Epidermal melanocyte (primary cell): ENCODE data around the gene NMNAT3.
"Not testable (repeated sequence)": the region's sequence is repeated elsewhere in the genome, so short reads cannot be mapped to it uniquely, and the experiment has no call there.

Source experiments
- DNase-seq: peaks from one replicate; pipeline ENCODE4 v3.0.0; 2011; ENCODE audit warnings: low spot score; ENCODE audit not compliant: insufficient read length

The NMNAT3 gene

GRCh38 chr3:139585820-139586219 is 92.0 kb downstream of the NMNAT3 start:
- no peak for DNase-seq

- not testable (repeated sequence) for DNase-seq
These were observed 94.1 kb downstream of the NMNAT3 start for GRCh38 chr3:139583651-139584050.

DNA sequence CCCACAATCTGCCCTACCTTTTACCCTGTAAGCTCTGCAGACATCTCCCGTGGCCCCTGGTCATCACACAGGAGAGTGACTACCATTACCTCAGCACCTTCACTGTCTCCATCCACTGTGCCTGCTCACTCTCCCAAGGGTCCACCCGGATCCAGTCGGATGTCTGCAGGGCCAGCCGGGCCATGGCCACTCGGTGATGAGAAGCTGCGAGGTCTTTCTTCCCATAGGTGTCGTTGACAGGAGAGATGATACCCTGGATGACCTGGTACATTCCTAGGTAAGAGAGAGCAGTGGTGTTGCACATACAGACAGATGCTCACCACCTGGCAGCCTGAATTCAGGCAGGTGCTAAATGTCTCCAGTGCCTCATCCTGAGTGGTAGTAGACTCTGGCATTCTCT is 99.0 kb downstream of the NMNAT3 start:
- no peak for DNase-seq

- no peak for DNase-seq
These were observed 99.9 kb downstream of the NMNAT3 start for GRCh38 chr3:139577909-139578308.

GRCh38 chr3:139577346-139577745 is 100.4 kb downstream of the NMNAT3 start:
- DNase-seq = no peak

DNA sequence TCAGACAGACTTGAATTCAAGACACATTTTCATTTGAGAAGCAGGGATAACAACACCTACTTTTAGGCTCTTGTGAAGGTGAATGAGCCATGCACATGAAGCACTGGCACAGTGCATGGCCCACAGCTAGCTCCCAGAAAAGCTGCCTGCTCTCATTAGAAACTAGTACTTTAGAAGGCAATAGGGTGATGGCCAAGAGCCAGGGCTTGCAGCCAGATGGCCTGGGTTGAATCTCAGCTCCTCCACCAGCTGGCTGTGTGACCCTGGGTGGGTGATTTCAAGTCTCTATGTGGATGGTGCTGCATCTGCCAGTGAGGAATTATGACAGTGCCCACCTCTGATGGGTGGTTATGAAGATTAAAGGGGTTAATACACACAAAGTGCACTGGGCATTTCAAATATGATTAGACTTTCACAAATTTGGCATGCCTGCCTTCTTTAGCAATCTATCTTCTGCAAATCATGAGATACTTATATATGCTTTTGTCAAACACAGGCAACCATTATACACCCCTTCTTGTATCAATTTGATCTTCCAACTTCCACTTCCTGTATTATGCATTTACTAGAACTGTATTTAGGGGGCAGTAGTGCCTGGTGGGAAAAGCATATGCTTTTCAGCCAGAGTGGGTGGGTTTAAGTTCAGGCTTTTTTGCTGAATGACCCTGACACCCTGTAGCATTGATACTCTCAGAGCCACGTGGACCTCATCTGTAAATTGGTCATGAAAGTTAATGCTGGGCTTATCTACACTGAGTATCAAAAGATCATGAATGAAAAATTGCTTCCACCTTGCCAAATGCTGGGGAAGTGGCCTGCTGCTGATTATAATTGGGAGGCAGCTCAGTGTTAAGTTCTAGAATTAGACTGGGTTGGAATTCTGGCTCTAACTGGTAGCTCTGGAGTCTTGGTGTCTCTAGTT is 103.5 kb downstream of the NMNAT3 start:
- DNase-seq = no peak

DNA sequence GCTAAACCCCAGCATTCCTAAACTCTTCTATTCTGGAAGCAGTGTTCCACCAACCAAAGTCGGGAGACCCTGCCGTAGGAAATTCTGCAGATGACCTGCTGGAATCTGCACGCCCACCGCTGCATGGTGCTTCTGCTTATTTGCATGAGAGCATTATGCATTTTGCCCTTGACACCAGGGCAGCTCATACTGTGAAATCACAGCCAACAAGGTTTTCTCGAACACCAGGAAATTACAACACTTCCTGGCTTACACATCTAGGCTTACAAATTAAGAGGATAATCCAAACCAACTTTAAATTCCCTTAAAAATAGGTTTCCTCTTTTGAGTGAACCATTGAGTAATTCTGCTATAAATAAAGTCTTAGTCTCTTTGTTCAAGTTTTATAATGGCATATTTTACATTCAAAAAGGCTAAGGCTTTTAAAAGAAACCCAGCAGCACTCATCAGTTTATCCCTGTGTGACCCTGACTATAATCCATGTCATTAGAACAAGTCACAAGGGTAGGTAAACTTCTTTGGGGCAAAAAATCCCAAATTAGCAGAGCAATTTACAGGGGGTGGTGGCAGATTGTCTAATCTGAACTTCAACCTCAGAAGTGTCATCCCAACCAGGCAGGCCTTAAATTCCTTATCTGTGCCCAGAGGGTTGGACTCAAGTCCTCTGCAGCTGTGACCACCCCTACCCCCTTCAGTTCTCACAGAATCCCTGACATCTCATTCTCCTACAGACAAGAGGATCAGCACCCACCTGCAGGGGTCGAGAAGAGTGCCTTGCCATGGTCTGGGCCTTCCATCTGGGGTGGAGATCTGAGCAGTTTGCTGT is 104.7 kb downstream of the NMNAT3 start:
- no peak for DNase-seq

DNA sequence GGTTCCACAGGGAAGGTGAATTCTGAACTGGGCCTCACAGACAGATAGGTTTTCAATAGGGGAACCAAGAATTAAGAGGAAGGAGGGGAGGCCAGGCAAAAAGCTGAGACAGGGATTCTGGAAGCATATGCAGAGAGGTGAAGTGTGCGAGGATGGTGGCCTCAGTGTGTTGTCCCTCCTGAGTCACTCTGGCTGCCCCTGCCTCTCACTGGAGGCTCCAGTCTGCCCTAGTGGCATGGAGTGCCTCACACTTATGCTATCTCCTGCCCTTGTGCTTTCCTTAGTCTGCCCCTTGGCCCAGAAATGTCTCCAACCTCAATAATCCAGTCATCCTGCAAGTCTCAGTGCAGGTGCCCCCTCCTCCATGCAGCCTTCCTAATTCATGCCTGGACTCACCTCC is 106.1 kb downstream of the NMNAT3 start:
- DNase-seq = no peak

GRCh38 chr3:139564294-139564861 is 113.4 kb downstream of the NMNAT3 start:
- DNase-seq = no peak

GRCh38 chr3:139561959-139562676 is 115.7 kb downstream of the NMNAT3 start:
- no peak for DNase-seq

DNA sequence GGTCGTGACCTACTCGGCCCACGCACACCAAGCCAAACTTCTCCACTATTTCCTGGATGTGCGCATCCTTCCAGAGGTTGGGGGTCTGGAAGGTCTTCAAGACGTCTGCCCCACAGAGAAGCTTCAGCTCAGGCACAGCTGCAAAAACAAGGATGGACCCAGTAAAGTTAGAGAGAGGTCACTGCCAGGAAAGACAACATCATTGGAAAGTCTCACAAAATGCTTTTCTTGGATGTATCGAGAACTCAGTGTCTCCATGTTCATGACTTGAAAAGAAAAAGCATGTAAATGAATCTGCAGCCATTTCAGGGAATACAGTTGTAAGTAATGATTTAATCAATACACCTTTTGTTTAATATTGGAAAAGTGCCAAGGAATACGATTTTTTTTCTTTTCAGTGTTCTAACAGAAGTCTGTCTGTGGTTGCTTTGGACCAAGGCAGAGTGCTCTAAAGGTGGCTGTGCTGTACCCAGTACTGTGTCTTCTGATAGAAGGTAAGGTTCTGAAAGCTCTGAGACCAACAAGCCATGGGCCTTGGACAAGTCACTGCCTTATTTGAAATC is 116.4 kb downstream of the NMNAT3 start:
- DNase-seq = no peak

- DNase-seq = no peak
These were observed 117.4 kb downstream of the NMNAT3 start for GRCh38 chr3:139560411-139560810.

- DNase-seq = no peak
These were observed 118.2 kb downstream of the NMNAT3 start for GRCh38 chr3:139559541-139559940.

DNA sequence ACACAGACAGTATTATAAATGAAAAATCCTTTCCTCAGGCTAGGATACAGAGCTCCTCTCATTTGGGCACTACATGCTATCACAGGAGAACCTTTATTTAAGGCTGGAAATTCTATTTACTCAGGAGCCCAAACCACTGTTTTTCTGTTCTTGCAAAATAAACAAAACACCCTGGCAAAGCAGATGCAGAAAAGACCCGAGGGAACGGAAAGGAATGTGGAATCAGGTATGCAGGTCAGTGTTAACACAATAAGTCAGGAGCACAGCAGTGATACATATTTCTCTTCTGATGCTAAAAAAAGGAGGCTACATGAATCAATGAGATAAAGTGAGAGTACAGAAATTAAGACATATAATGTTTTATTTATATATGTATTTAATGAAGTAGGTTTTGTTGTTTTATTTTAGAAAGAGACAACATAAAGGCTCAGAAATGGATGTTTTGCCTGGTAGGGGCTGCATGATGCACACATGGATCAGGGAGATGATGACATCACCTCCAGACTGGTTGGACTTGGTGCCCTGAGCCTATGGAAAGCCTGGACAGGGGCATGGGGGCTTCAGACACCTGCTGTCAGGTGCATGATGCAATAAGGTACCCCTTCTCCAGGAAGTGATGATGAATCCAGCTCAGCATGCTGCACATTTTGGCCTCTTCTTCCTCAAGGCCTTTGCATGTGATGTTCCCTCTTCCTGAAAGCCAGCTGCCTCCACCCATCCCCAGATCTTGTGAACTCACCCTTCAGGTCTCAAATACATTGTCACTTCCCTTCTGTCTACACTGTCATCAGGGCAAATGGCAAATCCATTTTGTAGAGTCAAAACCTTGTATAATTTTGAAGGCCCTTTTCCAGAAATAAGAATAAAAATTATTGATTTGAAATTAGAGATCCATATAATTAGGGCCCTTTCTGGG is 119.2 kb downstream of the NMNAT3 start:
- DNase-seq = no peak

GRCh38 chr3:139557041-139557440 is 120.7 kb downstream of the NMNAT3 start:
- no peak for DNase-seq

- no peak for DNase-seq
These were observed 122.5 kb downstream of the NMNAT3 start for GRCh38 chr3:139555249-139555648.

DNA sequence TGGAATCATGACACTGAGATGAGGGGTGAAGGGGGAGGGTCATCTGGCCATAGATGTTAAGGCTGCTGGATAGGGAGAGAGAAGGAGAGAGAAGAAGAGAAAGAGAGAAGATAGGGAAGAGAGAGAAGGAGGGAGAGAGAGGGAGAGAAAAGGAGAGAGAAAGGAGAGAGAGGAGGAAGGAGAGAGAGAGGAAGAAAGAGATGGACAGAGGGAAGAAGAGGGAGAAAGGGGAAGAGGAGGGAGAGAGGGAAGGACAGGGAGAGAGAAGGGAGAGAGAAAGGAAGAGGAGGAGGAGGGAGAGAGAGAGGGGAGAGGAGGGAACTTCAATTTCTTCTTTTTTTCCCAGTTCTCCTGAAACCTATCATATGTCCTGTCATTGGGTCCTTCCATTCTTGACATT is 123.1 kb downstream of the NMNAT3 start:
- no peak for DNase-seq

DNA sequence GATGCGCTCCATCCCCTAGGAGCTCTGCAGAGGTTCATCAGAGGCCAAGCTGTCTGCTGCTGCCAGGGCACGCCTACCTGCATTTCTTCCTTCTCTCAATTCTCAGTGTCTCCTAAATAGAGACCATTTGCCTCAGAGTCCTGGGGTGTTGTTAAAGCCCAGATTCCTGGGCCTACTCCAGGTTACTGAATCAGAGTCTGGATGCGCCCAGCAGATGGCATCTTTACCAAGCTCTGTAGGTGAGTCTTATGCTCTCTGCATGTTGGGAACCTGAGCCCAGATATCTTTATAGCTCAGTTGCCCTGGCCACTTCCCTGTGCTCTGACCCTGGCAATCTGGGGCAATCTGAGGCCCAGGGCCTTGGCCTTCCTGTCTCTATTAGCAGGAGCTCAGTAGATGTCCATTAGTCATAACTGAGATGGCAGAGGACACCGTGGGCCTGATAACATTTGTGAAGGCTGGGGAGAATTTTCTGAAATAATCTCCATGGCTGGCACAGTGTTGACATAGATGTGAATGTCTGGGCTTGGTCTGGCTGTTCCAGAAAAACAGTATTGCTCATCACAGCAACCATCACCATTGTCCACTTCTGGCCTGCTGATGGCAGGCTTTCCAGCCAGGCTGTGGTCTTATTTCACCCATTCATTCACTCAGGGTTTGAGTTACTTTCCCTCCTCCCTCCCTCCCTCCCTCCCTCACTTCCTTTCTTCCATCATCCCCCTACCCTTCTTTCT is 125.0 kb downstream of the NMNAT3 start:
- DNase-seq = no peak

- no peak for DNase-seq
These were observed 129.0 kb downstream of the NMNAT3 start for GRCh38 chr3:139548801-139549200.
